Raji (cell line): ENCODE measurements around the gene FBXO15.

Experiments
- POLR2A ChIP-seq: IDR thresholded peaks from 2 replicates; pipeline ENCODE4 v1.6.1; 2011; ENCODE audit warnings: low read depth, low read length, control low read depth; ENCODE audit not compliant: insufficient read depth

The FBXO15 gene

DNA sequence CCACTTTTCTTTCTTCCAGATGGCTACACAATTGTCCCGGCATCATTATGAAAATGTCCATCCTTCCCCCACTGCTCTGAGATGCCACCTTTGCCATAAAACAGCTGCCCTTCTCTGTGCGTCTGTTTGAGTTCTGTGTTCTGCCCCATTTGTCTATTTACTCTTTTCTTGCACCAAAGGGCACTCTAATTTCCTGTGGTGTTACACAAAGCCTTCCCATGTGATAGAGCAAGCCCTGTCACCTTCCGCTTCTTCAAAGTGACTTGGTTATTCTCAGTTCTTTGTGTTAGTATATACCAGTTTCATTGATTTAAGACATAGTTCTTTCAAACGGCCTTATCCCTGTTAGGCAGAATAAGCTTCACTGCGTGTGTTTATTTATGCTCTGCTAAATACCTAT lies 84.1 kb downstream of the FBXO15 start:
- no peak for TF ChIP-seq POLR2A

DNA sequence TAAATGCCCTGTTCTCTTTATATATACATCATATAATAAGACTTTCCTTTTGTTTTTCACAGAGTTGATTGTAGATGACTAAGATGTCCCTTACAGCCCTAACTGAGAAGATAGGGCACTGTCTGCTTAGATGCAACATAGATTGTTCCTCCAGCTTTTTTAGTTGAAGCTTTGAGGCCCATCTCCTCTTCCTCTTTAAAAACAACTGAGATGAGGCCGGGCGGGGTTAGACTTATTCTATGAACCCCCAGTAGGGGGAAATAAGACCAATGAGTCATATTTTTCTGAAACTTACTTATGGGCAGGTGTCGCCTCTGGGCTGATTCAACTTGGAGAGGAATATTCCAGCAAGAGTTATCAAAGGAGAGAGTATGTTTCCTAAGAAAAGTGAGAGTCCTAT lies 84.6 kb downstream of the FBXO15 start:
- no peak for TF ChIP-seq POLR2A

DNA sequence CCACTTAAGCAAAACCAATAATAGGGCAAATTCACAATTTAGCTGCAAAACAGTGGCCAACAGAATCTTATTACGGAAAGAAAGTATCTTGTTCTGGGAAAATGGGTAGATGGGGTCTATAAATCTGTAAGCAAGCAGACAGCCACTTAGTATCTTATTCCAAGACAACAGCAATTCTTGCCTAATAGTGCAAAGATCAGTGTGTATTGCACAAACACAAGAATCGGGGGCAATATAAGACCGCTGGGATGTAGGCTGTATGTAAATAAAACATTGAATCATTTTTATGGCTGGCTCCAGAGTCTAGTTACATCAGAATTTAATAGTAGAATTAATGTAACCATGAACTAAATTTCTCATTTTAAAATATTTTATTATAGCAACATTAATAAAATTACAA lies 85.6 kb downstream of the FBXO15 start:
- TF ChIP-seq POLR2A = no peak

DNA sequence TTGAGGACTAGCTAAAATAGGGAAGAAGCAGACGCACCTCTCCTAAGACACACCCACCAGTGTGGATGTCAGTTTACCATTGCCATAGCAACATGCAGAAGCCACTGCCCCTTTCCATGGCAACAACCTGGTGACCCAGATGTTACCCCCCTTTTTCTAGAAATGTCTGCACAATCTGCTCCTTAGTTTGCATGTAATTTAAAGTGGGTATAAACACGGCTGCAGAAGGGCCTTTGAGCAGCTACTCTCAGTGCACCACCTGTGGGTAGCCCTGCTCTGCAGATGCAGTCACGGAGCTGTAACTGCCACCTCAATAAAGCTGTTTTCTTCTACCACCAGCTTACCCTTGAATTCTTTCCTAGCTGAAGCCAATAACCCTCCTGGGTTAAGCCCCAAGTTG lies 87.1 kb downstream of the FBXO15 start:
- no peak for TF ChIP-seq POLR2A

DNA sequence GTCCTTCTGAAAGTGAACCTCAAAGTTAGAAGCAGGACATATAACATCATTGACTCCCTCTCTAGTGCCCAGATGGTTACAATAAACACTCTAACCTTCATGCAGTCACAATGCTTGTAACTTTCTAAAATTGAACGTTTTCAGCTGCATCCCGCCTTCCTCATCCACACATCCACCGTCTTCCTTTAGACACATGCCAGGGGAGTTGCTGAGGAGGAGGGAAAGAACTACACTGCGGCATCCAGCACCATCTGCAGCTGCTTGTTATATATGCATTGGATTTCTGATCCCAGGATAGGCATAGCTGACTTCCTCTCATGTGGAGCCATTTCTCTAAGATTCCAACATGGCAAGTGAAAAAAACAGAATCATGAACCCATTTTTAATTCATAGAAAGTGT lies 96.8 kb downstream of the FBXO15 start:
- TF ChIP-seq POLR2A = no peak

- TF ChIP-seq POLR2A = no peak
Observed at GRCh38 chr18:74040459-74041332, 106.9 kb downstream of the FBXO15 start.

GRCh38 chr18:74040008-74040407 lies 107.6 kb downstream of the FBXO15 start:
- no peak for TF ChIP-seq POLR2A

DNA sequence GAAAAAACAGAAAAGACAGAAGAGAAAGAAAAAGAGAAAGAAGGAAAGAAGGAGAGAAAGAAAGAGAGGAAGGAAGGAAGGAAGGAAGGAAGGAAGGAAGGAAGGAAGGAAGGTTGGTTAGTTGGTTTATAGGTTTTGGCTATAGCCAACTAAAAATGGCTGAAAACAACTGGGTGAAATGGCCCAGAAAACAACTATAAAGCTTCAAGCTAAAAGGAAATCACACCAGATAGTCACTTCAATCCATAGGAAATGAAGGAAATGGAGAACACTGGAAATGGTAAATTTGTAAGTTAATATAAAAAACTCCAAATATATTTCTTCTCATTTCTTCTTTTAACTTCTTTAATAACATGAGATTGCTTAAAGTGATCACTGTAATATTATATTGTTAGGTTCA lies 118.5 kb downstream of the FBXO15 start:
- no peak for TF ChIP-seq POLR2A
